GM21367 (cell line): ENCODE measurements around the gene RABIF.
"Not testable (repeated sequence)": the region's sequence is repeated elsewhere in the genome, so short reads cannot be mapped to it uniquely, and the experiment has no call there.

Source experiments
- ATAC-seq: cut with Tn5 transposase; IDR thresholded peaks from one replicate; pipeline ENCODE4 v1.9.1; 2021; ENCODE audit not compliant: unreplicated experiment

The RABIF gene

DNA sequence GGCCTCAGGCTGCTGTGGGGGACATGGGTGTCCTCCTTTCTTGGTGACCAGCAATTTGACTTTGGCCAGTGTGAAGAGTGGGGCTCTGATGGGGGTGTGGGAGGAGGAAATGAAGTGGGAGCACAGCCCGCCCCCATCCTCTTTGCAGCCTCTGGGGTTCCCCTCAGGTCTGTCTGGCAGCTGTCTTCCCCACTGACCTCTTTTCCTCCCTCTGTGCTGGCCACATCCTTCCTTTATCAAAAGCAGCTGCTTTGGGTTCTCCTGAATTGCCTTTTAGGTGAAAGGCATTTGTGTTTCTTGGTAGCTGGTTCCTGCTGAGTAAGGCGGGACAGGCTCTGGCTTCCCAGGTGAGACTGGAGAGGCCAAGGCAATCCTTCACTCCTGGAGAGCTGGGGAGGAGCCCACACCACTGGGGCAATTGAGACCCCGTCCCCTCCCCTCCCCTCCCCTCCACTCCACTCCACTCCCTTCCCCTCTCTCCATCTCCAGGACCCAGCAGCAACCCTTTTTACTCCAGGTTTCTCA lies 53.3 kb downstream of the RABIF start:
- no peak for ATAC-seq

- no peak for ATAC-seq
Observed at GRCh38 chr1:202834771-202835547, 54.0 kb downstream of the RABIF start.

DNA sequence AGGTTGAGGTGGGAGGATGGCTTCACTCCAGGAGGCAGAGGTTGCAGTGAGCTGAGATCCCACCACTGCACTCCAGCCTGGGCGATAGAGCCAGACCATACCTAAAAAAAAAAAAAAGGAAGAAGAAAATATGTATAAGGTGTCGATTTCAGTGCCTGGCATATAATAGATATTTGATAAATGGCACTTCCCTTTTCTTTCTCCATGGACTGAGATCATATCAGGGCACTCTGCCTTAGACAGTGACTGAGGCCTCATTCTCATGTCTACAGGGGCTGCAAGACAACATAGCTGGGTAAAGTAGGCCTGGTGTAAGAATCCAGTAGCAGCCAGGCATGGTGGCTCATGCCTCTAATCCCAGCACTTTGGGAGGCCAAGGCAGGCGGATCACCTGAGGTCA lies 57.0 kb downstream of the RABIF start:
- no peak for ATAC-seq

- not testable (repeated sequence) for ATAC-seq
Observed at GRCh38 chr1:202829223-202829622, 59.7 kb downstream of the RABIF start.
